Measurements from ENCODE around the gene BRPF3.

BRPF3 gene

GRCh38 chr6:36273067-36273466 is 76.5 kb downstream of the BRPF3 start:
- no peak overlapping the region for H3K9ac ChIP-seq (ENCODE audit: low read length)
- no peaks in the 10 kb centered on the region for H3K9me3 ChIP-seq (ENCODE audit: control insufficient read depth, low read length)
- H3K4me1 ChIP-seq (ENCODE audit: control insufficient read depth, insufficient read depth, low read length), result no peaks in the 10 kb centered on the region
- DNase-seq (ENCODE audit: low read depth), result no peak
- H3K27me3 ChIP-seq (replicated peaks; ENCODE audit: control insufficient read depth, insufficient read depth, low read length), result peaks cover 45% of the 10 kb centered on the region
- no peak overlapping the region for H3K4me3 ChIP-seq (ENCODE audit: low read length)
- H3K36me3 ChIP-seq (ENCODE audit: control insufficient read depth, insufficient read depth, low read length, severe bottlenecking), result no peaks in the 10 kb centered on the region

- Histone ChIP-seq H3K36me3 (ENCODE audit: control insufficient read depth, insufficient read depth, low read length, severe bottlenecking) (no peaks in the 10 kb centered on the region), H3K4me3 (ENCODE audit: low read length) (no peak overlapping the region), H3K4me1 (ENCODE audit: control insufficient read depth, insufficient read depth, low read length) (no peaks in the 10 kb centered on the region), H3K9me3 (ENCODE audit: control insufficient read depth, low read length) (no peaks in the 10 kb centered on the region), H3K9ac (ENCODE audit: low read length) (no peak overlapping the region), H3K27me3 (replicated peaks; ENCODE audit: control insufficient read depth, insufficient read depth, low read length) (peaks cover 49% of the 10 kb centered on the region)
- DNase-seq (ENCODE audit: low read depth), result no peak
Observed at GRCh38 chr6:36273802-36274514, 77.4 kb downstream of the BRPF3 start.

DNA sequence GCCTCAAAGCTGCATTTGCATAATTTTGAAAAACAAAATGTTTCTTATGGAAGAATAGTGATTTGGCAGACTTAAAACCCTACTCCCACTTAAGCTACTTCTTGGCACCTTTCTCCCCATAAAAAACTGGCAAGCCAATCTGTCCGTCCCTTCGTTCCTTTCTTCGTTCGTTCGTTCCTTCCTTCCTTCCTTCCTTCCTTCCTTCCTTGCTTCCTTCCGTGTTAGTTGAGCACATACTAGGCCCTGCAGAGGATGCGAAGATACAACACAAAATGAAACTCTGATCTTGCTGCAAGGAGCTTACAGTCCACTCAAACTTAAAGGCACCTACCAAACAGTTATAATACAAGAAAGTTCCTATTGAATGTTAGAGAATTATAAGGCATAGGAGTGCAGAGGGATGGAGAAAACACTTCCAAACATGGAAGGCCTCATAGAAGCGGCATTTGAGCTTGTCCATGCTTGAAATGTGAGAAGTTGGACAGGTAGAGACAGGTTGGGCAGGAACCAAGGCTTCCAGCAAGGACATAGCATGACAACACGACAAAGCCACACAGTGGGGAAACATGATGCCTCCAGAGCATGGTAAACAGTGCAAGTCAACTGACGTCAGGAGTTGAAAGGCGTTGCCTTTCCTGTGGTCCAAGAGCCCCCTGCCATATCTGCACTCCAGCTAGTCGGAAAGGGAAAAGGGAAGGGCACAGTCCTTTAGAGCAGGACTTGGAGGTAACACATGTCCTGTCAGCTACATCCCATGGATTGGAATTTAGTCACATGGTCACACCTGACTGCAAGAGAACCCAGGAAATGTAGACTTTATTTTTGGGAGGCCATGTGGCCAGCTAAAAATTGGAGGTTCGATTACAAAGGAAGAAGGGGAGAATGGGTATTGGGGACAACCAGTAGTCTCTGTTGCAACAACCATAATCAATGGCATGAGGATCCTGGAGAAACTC is 80.3 kb downstream of the BRPF3 start:
- H3K4me3 ChIP-seq (ENCODE audit: low read length), result no peak overlapping the region
- no peak overlapping the region for H3K9ac ChIP-seq (ENCODE audit: low read length)
- no peak for DNase-seq (ENCODE audit: low read depth)
- H3K9me3 ChIP-seq (ENCODE audit: control insufficient read depth, low read length), result no peaks in the 10 kb centered on the region
- no peaks in the 10 kb centered on the region for H3K4me1 ChIP-seq (ENCODE audit: control insufficient read depth, insufficient read depth, low read length)
- H3K27me3 ChIP-seq (replicated peaks; ENCODE audit: control insufficient read depth, insufficient read depth, low read length), result peaks cover 53% of the 10 kb centered on the region
- H3K36me3 ChIP-seq (ENCODE audit: control insufficient read depth, insufficient read depth, low read length, severe bottlenecking), result no peaks in the 10 kb centered on the region

GRCh38 chr6:36277946-36278470 is 81.5 kb downstream of the BRPF3 start:
- Histone ChIP-seq H3K4me3 (ENCODE audit: low read length) (no peak overlapping the region), H3K27me3 (replicated peaks; ENCODE audit: control insufficient read depth, insufficient read depth, low read length) (peaks cover 52% of the 10 kb centered on the region), H3K36me3 (ENCODE audit: control insufficient read depth, insufficient read depth, low read length, severe bottlenecking) (no peaks in the 10 kb centered on the region), H3K9ac (ENCODE audit: low read length) (no peak overlapping the region), H3K9me3 (ENCODE audit: control insufficient read depth, low read length) (peaks cover 2% of the 10 kb centered on the region), H3K4me1 (ENCODE audit: control insufficient read depth, insufficient read depth, low read length) (no peaks in the 10 kb centered on the region)
- DNase-seq (ENCODE audit: low read depth), result no peak

DNA sequence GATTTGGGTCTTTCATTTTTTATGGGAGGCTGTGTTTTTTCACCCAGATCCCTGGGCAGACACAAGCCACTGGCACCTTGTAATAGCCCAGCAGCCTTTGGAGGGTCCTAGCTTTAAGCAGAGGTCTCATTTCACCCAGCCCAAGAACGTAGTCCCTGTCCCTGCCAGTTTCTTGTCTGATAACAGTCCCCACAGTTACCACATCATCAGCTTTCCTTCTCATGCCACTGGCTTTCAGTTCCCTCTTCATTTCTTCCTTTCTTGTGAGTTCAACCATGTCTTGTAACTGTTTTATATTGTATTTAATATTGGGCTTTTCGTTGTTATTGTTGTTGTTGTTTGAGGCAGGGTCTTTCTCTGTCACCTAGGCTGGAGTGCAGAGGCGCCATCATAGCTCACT is 83.9 kb downstream of the BRPF3 start:
- no peak for DNase-seq (ENCODE audit: low read depth)
- H3K27me3 ChIP-seq (replicated peaks; ENCODE audit: control insufficient read depth, insufficient read depth, low read length), result peaks cover 57% of the 10 kb centered on the region

DNA sequence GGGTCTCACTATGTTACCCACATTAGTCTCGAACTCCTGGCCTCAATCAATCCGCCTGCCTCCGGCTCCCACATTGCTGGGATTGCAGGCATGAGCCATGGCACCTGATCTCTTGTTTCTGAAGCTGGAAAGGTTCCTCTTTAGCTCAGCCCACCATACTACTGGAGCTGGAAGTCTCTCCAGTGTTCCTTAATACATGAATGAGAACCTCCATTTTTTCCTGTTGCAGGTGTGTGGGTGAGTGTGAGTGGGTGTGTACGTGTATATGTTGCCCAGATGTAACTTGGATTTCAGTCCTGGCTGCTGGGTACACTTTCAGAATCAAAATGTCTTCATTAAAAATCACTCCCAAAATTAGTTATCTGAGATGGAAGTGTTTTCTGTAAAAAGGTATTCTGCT is 84.4 kb downstream of the BRPF3 start:
- no peak overlapping the region for H3K4me3 ChIP-seq (ENCODE audit: low read length)
- H3K27me3 ChIP-seq (replicated peaks; ENCODE audit: control insufficient read depth, insufficient read depth, low read length), result peaks cover 60% of the 10 kb centered on the region
- H3K9ac ChIP-seq (ENCODE audit: low read length), result no peak overlapping the region
- H3K36me3 ChIP-seq (ENCODE audit: control insufficient read depth, insufficient read depth, low read length, severe bottlenecking), result no peaks in the 10 kb centered on the region
- peaks cover 5% of the 10 kb centered on the region for H3K9me3 ChIP-seq (ENCODE audit: control insufficient read depth, low read length)
- no peak for DNase-seq (ENCODE audit: low read depth)
- no peaks in the 10 kb centered on the region for H3K4me1 ChIP-seq (ENCODE audit: control insufficient read depth, insufficient read depth, low read length)

More for the DNA sequence above, 83.9 kb downstream of the BRPF3 start:
- H3K4me3 ChIP-seq (ENCODE audit: low read length), result no peak overlapping the region
- H3K9ac ChIP-seq (ENCODE audit: low read length), result no peak overlapping the region
- H3K4me1 ChIP-seq (ENCODE audit: control insufficient read depth, insufficient read depth, low read length), result no peaks in the 10 kb centered on the region
- H3K36me3 ChIP-seq (ENCODE audit: control insufficient read depth, insufficient read depth, low read length, severe bottlenecking), result no peaks in the 10 kb centered on the region
- H3K9me3 ChIP-seq (ENCODE audit: control insufficient read depth, low read length), result peaks cover 5% of the 10 kb centered on the region

Data from adipocyte (in vitro differentiated cells).